HG02870 (cell line): ENCODE results near the gene DCC.

ENCODE experiments used
- ATAC-seq: cut with Tn5 transposase; IDR thresholded peaks from one replicate; pipeline ENCODE4 v1.9.1; 2021; ENCODE audit warnings: mild to moderate bottlenecking, moderate library complexity; ENCODE audit not compliant: unreplicated experiment

Gene DCC

GRCh38 chr18:52489396-52490306, 149.7 kb downstream of the DCC start:
- no peak for ATAC-seq

- ATAC-seq, result no peak
Measured at GRCh38 chr18:52496426-52496825, 156.4 kb downstream of the DCC start.

- ATAC-seq, result no peak
Measured at GRCh38 chr18:52499016-52499415, 159.0 kb downstream of the DCC start.

- ATAC-seq, result no peak
Measured at GRCh38 chr18:52499644-52500043, 159.6 kb downstream of the DCC start.

GRCh38 chr18:52504589-52504988, 164.6 kb downstream of the DCC start:
- ATAC-seq, result no peak

GRCh38 chr18:52510139-52510538, 170.1 kb downstream of the DCC start:
- no peak for ATAC-seq

- ATAC-seq, result no peak
Measured at GRCh38 chr18:52518086-52518485, 178.1 kb downstream of the DCC start.

GRCh38 chr18:52519021-52519420, 179.0 kb downstream of the DCC start:
- ATAC-seq, result no peak

- ATAC-seq, result no peak
Measured at GRCh38 chr18:52523566-52523965, 183.6 kb downstream of the DCC start.

- ATAC-seq, result no peak
Measured at GRCh38 chr18:52531836-52532235, 191.8 kb downstream of the DCC start.

GRCh38 chr18:52536039-52536438, 196.0 kb downstream of the DCC start:
- ATAC-seq, result no peak

GRCh38 chr18:52537261-52537660, 197.3 kb downstream of the DCC start:
- ATAC-seq, result no peak

GRCh38 chr18:52541056-52541455, 201.1 kb downstream of the DCC start:
- no peak for ATAC-seq

- ATAC-seq, result no peak
Measured at GRCh38 chr18:52544086-52544485, 204.1 kb downstream of the DCC start.

GRCh38 chr18:52546686-52547346, 206.8 kb downstream of the DCC start:
- ATAC-seq, result no peak

GRCh38 chr18:52553441-52553840, 213.4 kb downstream of the DCC start:
- ATAC-seq, result no peak

- no peak for ATAC-seq
Measured at GRCh38 chr18:52554180-52554579, 214.2 kb downstream of the DCC start.

- no peak for ATAC-seq
Measured at GRCh38 chr18:52567360-52567759, 227.4 kb downstream of the DCC start.

GRCh38 chr18:52569492-52569891, 229.5 kb downstream of the DCC start:
- ATAC-seq, result no peak

GRCh38 chr18:52570975-52571374, 231.0 kb downstream of the DCC start:
- ATAC-seq, result no peak

- no peak for ATAC-seq
Measured at GRCh38 chr18:52572036-52573000, 232.3 kb downstream of the DCC start.
